PC-3 (cell line): ENCODE measurements around the gene SSTR3. TPM values are rescaled to one million over a fixed set of nuclear protein-coding genes. Genes with fewer than 3 reads are reported as not detected.

ENCODE experiments used
- ATAC-seq: fragments of 200-7000 bp; cut with Tn5 transposase; 2 replicates; pipeline ENCODE4 v1.9.1; 2020; ENCODE audit warnings: mild to moderate bottlenecking, moderate library complexity
- BruUV-seq: library from RNA; stranded (reverse); fragments of 400-500 nt; replicated peaks from 2 replicates; lab custom pipeline; 2021; lab: Mats Ljungman, UMichigan
- CTCF ChIA-PET: fragments of 300-600 bp; sonication (Branson Sonifier 250); formaldehyde crosslinking; loops from one replicate; lab custom pipeline; 2022; ENCODE audit warnings: antibody characterized with exemption; lab: Charles Lee
- POLR2A ChIA-PET: fragments of 300-600 bp; sonication (Branson Sonifier 250); formaldehyde crosslinking; loops from one replicate; lab custom pipeline; 2022; ENCODE audit warnings: antibody characterized with exemption; ENCODE audit not compliant: unreplicated experiment; lab: Charles Lee
- DNase-seq: peaks from one replicate; pipeline ENCODE4 v3.0.0-alpha.2; 2015
- H2AFZ ChIP-seq: fragments of 300-600 bp; sonication (generic); 2 replicates; pipeline ENCODE4 v1.6.0; 2016; ENCODE audit warnings: antibody characterized with exemption, low read length
- H3F3A ChIP-seq: fragments of 300-600 bp; sonication (generic); one replicate; pipeline ENCODE4 v1.6.0; 2017; ENCODE audit warnings: antibody characterized with exemption, low read length, control low read depth, mild to moderate bottlenecking; ENCODE audit not compliant: unreplicated experiment
- H3K27ac ChIP-seq: fragments of 300-600 bp; sonication (generic); 2 replicates; pipeline ENCODE4 v1.5.1; 2016; ENCODE audit warnings: mild to moderate bottlenecking, low read length
- H3K27me3 ChIP-seq: fragments of 300-600 bp; sonication (generic); 2 replicates; pipeline ENCODE4 v1.6.1; 2016; ENCODE audit warnings: low read length, mixed read lengths
- H3K36me3 ChIP-seq: fragments of 300-600 bp; sonication (generic); 2 replicates; pipeline ENCODE4 v1.6.1; 2016; ENCODE audit warnings: low read depth, mixed run types, low read length, mixed read lengths
- H3K4me1 ChIP-seq: fragments of 300-600 bp; sonication (generic); 2 replicates; pipeline ENCODE4 v1.5.1; 2016; ENCODE audit warnings: low read length; ENCODE audit not compliant: insufficient read depth
- H3K4me2 ChIP-seq: fragments of 300-600 bp; sonication (generic); 2 replicates; pipeline ENCODE4 v1.6.0; 2016; ENCODE audit warnings: low read length
- H3K4me3 ChIP-seq: fragments of 300-600 bp; sonication (generic); 2 replicates; pipeline ENCODE4 v1.5.1; 2016; ENCODE audit warnings: mild to moderate bottlenecking, low read length, mixed read lengths
- H3K79me2 ChIP-seq: fragments of 300-600 bp; sonication (generic); 2 replicates; pipeline ENCODE4 v1.6.1; 2017; ENCODE audit warnings: low read length, mixed read lengths
- H3K9ac ChIP-seq: fragments of 300-600 bp; sonication (generic); 2 replicates; pipeline ENCODE4 v1.6.0; 2016; ENCODE audit warnings: mild to moderate bottlenecking, low read length
- H3K9me2 ChIP-seq: fragments of 300-600 bp; sonication (generic); replicated peaks from 2 replicates; pipeline ENCODE4 v1.6.1; 2016; ENCODE audit warnings: mixed run types, low read length, mixed read lengths
- H3K9me3 ChIP-seq: fragments of 300-600 bp; sonication (generic); 2 replicates; pipeline ENCODE4 v1.6.1; 2016; ENCODE audit warnings: low read length, mixed read lengths
- H4K20me1 ChIP-seq: fragments of 300-600 bp; sonication (generic); 2 replicates; pipeline ENCODE4 v1.6.1; 2016; ENCODE audit warnings: low read length, mixed read lengths
- CTCF ChIP-seq: fragments of 300-600 bp; sonication (generic); conservative IDR thresholded peaks from 2 replicates; pipeline ENCODE4 v1.5.1; 2017; ENCODE audit warnings: antibody characterized with exemption, low read depth, mild to moderate bottlenecking, low read length
- EZH2 ChIP-seq: fragments of 300-600 bp; sonication (generic); IDR thresholded peaks from one replicate; pipeline ENCODE4 v1.6.1; 2017; ENCODE audit warnings: antibody characterized with exemption, mild to moderate bottlenecking, low read length; ENCODE audit not compliant: unreplicated experiment
- EZH2phosphoT487 ChIP-seq: fragments of 300-600 bp; sonication (generic); IDR thresholded peaks from 2 replicates; pipeline ENCODE4 v1.6.1; 2018; ENCODE audit warnings: mild to moderate bottlenecking, antibody characterized with exemption, low read length, borderline replicate concordance
- intact Hi-C: fragments of 100-400 bp; cut with micrococcal nuclease; formaldehyde crosslinking; loops from 2 replicates; pipeline ENCODE4 v1.9.0; 2023
- total RNA-seq: library from RNA; depleted of rRNA; stranded (reverse); fragments of >200 nt; gene quantifications from 2 replicates; pipeline ENCODE4 v1.2.3, GENCODE V29; 2014

Gene SSTR3
- total RNA-seq, 1 experiment from 2014 or later: 0.55 TPM

DNA sequence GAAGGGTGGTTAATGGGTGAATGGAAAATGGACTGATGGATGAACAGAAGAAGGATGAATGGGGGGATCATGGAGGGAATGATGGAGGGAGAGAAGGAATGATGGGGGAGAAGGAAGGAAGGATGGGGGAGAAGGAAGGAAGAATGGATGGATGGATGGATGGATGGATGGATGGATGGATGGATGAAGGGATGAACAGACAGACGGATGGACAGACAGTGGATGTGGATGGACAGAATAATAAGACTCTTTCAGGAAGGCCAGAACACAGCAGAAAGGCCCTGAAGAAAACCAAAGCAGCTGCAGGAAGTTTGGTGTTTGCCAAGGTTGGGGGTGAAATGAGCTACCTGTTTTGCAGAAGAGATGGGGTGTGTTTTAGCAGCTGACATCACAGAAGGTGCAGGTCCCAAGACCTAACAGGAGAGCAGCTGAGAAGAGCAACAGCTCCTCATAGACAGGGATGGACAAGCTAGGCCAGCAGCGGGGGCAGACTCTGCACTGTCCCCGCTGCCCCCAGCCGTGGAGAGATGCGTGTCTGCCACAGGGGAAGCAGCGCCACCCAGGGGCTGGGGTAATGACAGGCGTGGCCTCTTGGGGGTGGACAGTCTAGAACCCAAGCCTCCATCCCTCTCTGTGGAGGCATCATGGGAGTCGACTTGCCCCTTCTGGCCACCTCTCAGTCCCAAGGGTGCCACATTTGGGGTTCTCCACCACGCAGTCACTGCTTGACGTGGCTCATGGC lies 42.2 kb downstream of the SSTR3 start:
- Histone ChIP-seq H3K36me3 (no peaks in the 10 kb centered on the region), H3K4me3 (no peak overlapping the region), H3K27ac (no peak overlapping the region), H3K9ac (no peak overlapping the region), H3K4me1 (peaks cover 11% of the 10 kb centered on the region), H3K79me2 (no peaks in the 10 kb centered on the region), H3K9me2 (no peaks in the 10 kb centered on the region), H3F3A (no peaks in the 10 kb centered on the region), H3K4me2 (no peak overlapping the region), H3K9me3 (no peaks in the 10 kb centered on the region), H4K20me1 (no peaks in the 10 kb centered on the region), H2AFZ (no peak overlapping the region), H3K27me3 (no peaks in the 10 kb centered on the region)
- DNase-seq (no peak), ATAC-seq (no peak)
- ChIA-PET CTCF (no interaction called here), POLR2A (no interaction called here)
- no TSS peak for BruUV-seq
- no peak for TF ChIP-seq CTCF
- TF ChIP-seq EZH2phosphoT487: no peak
- TF ChIP-seq EZH2: no peak
- intact Hi-C loops: no loop called here

GRCh38 chr22:37169406-37169805 lies 42.9 kb downstream of the SSTR3 start:
- ChIA-PET CTCF (no interaction called here), POLR2A (no interaction called here)
- intact Hi-C loops: no loop called here

More at GRCh38 chr22:37169406-37169805, 42.9 kb downstream of the SSTR3 start:
- Histone ChIP-seq H3K4me3 (no peak overlapping the region), H3K9ac (no peak overlapping the region), H4K20me1 (no peaks in the 10 kb centered on the region), H3K4me2 (no peak overlapping the region), H3K9me2 (no peaks in the 10 kb centered on the region), H3K9me3 (no peaks in the 10 kb centered on the region), H3K27me3 (no peaks in the 10 kb centered on the region), H3F3A (no peaks in the 10 kb centered on the region), H2AFZ (no peak overlapping the region), H3K79me2 (no peaks in the 10 kb centered on the region), H3K4me1 (peaks cover 11% of the 10 kb centered on the region), H3K36me3 (no peaks in the 10 kb centered on the region), H3K27ac (no peak overlapping the region)
- ATAC-seq (no peak), DNase-seq (no peak)
- BruUV-seq: no TSS peak
- no peak for TF ChIP-seq EZH2
- TF ChIP-seq EZH2phosphoT487: no peak
- no peak for TF ChIP-seq CTCF
